ENCODE measurements around the gene TMEM72.

Gene TMEM72

GRCh38 chr10:44981172-44982113, 70.3 kb downstream of the TMEM72 start:
- DNase-seq, result peak in 1 of 2 donors; percentile 60

DNA sequence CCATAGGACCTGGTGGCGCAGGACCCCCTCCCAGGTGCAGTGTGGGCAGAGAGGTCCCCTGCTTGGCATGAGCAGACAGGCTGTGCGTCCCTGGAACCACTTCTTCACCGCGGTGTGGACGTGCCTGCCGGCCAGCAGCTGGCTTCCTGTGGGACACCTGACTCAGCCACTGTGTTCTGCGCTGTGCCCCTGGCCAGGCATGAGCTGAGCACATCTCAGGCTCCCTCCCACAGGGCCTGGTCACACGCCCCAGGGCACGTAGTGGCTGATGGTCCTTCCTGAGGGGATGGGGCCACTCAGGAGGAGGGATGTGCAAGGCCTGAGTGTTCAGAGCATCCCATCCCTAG, 71.0 kb downstream of the TMEM72 start:
- no peak for DNase-seq

GRCh38 chr10:44982496-44982895, 71.4 kb downstream of the TMEM72 start:
- DNase-seq, result no peak

- DNase-seq, result no peak
Measured at GRCh38 chr10:44983066-44983894, 72.1 kb downstream of the TMEM72 start.

DNA sequence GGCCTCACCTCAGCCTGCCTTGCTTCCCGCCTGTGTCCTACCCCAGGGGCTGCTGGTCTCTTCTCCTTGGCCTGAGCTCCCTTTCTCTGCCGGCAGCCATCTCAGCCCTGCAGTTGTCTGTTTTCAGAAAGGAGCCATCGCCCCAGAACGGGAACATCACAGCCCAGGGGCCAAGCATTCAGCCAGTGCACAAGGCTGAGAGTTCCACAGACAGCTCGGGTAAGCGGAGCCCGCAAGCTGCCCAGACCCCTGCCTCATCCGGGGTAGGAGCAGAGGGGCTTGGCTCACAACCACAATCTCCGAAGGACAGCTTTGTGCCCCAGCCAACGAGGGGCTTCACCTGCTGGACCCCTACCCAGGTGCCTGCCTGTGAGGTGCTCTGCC, 72.8 kb downstream of the TMEM72 start:
- no peak for DNase-seq

- no peak for DNase-seq
Measured at GRCh38 chr10:44984671-44985101, 73.5 kb downstream of the TMEM72 start.

GRCh38 chr10:44985175-44985681, 74.1 kb downstream of the TMEM72 start:
- DNase-seq, result no peak

DNA sequence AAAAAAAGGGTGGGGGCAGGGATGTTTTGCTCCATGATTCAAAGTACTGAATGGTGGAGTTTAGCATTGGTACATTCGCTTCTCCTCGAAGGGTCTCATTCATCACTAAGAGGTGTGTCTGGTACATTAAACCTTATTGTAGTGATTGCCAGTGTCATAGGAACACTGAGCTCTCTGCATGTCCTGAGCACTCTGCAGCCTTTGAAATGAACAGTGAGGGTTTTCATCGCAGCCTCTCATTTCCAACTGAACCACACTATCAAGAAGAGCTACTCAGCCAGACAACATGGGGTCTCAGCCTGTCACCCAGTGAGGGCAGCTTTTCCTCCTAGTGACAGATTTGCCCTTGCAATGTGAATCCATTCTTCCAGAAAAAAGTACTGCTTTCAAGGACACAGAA, 75.0 kb downstream of the TMEM72 start:
- no peak for DNase-seq
